Skin of body (tissue), 2 donors: ENCODE results near the gene KRT3. TPM values are rescaled to one million over a fixed set of nuclear protein-coding genes. Genes with fewer than 3 reads are reported as not detected.

Source experiments
- DNase-seq: peaks from one replicate; lab custom pipeline; 2025; lab: John Stamatoyannopoulos, UW
- total RNA-seq: library from RNA; depleted of rRNA; stranded (reverse); fragments of >200 nt; gene quantifications from one replicate; pipeline ENCODE4 v1.2.3, GENCODE V29; 2014

Gene KRT3
- total RNA-seq, 1 donor from 2014 or later, result 0.10 TPM

GRCh38 chr12:52783563-52784316, 12.2 kb downstream of the KRT3 start:
- no peak for DNase-seq

GRCh38 chr12:52782502-52782901, 13.4 kb downstream of the KRT3 start:
- no peak for DNase-seq

DNA sequence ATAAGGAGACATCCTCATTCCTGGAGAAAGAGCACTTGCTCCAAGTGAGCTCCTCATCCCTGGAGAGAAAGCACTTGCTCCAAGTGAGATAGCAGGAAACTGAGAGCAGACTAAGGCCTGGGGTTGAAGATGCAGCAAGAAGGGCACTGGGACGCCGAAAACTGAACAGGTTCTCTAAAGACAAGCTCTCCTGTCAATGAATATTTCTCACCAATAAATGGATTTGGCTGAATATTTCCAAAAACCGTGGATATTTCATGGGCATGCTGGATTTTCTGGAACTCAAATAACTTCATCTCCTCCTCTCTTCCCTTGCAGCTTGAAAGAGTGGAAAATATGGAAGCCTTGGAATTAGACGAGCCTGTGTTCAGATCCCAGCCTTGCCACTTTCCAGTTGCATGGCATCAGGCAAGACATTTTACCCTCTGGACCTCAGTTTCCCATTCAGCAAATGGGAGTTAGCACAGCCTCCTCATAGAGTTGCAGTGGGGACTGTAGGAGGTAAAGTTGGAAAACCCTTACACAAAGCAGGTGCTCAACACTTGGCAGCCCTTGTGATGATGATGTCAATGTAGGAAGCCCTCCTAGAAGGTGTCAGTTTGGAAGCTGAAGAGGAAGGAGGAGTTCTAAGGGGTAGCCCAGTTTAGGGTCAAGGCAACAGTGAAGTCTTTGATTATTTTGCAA, 14.4 kb downstream of the KRT3 start:
- no peak for DNase-seq

DNA sequence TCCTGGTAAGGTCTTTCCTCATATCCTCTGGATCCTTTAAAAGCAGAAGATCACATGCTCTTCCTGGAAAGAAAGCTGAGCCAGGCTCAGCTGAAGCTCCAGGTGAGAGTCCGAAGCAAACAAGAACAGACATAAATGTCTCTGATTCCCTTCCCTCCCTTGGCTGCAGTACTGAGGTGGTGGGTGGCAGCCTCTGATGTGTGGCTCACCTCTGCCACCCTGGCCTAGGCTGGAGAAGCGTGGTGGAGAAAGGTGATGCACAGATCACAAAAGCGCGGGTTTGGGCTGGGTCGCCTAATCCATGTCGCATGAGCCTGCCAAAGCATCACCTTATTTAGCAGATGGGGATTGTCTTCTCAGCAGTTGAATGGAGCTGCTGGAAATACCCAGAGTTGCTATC, 16.0 kb downstream of the KRT3 start:
- DNase-seq, result no peak

- DNase-seq, result no peak
Measured at GRCh38 chr12:52778833-52779232, 17.1 kb downstream of the KRT3 start.

- DNase-seq, result no peak
Measured at GRCh38 chr12:52777566-52777965, 18.4 kb downstream of the KRT3 start.

DNA sequence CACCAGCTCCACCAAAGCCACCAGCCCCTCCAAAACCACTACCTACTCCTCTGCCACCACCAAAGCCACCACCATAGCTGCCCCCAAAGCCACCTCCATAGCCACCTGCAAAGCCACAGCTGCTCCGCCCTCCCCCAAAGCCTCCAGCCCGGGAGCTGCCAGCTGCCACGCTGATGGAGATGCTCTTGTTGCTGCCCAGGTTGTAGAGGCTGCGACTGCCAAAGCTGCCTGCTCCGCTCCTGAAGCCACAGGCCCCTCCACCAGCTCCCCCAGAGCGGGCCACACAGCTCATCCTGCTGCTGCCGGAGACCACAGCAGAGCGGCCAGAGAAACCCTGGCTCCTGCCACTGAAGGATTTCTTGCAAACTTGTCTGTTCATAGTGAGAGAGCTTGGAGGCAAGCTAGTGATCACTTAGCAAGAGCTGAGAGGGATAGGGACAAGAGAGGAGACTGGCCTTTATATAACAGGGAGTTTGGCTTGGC, 19.0 kb downstream of the KRT3 start, which contains the start of gene KRT76:
TSS of gene KRT76 (minus strand) at position 433 of the 483 bp plus-strand sequence. CDS start at position 379, 54 bp downstream.
- no peak for DNase-seq

- no peak for DNase-seq
Measured at GRCh38 chr12:52776435-52776834, 19.5 kb downstream of the KRT3 start.

DNA sequence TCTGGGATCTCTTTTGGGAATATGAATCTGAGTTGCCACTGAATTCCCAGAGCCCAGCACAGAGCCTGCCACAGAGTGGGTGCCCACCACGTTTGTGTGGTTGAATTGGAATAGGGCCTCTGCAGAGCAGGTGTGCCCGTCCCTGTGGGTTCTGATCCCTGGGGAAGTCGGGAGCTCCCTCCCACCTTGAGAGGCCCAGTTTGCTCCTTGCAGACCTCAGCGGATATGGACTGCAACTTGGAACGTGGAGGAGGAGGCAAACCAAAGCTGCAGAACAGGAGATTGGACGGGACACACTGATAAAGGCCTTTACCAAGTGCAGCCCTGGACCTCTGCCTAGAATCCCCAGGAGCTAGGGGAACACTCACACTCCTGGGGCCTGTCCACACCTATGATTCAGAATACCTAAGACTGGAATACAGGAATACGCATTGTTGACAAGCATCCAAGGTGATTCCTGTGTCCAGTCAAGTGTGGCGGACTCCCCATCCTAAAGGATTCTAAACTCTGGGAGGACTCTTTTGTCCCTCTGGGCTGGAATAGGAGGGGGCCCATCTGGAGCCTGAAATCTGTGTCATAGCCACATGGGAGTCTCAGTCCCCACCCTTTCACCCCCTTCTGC, 21.2 kb downstream of the KRT3 start:
- DNase-seq, result no peak

DNA sequence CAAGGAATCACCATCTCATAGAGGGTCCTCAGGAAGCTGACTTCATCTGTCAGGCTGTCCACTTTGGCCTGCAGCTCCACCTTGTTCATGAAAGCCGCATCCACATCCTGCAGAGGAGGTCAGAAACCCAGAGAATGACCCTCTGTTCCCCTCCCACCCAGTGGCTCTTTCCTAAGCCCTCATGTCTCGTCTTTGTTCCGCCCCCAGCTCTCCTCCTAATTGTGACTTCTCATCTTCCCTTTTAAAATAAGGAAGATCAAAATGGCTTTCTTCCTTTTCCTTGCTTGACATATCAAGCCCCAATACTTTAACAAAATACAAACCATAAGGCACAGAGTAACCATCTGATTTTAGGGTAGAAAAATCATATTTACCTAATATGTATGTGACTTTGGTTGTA, 23.1 kb downstream of the KRT3 start:
- DNase-seq, result no peak

DNA sequence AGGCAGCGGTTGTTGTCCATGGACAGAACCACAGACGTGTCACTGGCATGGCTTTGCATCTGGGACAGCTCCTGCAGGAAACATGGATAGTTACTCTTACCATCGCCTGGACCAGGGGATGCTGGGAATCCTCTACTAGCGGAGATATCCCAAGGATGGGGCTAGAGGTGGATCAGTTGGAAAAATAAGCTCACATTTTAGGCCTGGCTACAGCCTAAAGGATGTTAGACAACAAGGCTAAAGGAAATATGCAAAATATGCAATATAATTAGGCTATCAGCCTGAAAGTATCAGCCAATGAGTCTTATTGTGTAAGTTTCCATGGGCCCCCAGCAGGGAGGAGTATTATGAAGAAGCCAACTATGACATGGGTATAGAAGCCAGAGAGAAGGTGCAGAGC, 23.7 kb downstream of the KRT3 start:
- DNase-seq, result no peak

- DNase-seq, result no peak
Measured at GRCh38 chr12:52771505-52771904, 24.4 kb downstream of the KRT3 start.

- no peak for DNase-seq
Measured at GRCh38 chr12:52771088-52771487, 24.8 kb downstream of the KRT3 start.

DNA sequence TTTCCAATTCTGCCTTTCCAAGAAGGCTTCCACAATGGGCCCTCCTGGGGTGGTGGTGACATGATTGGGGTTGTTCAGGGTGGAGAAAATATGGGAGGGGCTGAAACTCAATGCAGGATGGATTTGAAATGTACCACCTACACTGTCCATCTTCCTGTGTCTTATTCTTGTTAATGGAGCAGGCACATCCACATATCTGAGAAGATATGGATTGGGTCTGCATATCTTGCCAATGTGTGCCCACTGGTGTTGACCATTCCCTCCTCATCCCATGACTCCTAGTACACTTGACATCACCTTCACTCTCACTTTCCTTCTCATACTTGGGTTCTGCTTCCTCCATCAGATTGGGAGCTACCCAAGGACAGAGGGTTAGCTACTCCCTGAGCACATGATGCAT, 26.0 kb downstream of the KRT3 start:
- DNase-seq, result no peak

DNA sequence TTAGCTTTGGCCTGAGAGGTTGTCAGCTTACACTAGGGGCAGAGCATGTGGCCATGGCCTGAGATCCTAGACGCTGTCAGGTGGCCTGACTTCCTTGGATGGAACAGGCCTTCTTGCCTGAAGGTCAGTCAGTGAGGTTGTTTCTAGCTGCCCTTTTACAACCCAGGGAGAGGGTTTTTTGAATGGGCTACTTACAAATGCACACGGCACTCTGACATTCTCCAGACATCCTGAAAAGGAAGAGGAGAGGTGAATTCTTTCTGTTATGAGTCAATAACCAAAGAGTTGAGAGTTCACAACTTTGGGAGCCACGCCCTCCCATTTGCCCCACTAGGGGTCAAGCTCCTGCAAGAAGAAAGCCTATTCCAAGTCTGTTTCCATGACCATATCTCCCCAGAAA, 26.6 kb downstream of the KRT3 start:
- no peak for DNase-seq

GRCh38 chr12:52768479-52769200, 27.3 kb downstream of the KRT3 start:
- no peak for DNase-seq

DNA sequence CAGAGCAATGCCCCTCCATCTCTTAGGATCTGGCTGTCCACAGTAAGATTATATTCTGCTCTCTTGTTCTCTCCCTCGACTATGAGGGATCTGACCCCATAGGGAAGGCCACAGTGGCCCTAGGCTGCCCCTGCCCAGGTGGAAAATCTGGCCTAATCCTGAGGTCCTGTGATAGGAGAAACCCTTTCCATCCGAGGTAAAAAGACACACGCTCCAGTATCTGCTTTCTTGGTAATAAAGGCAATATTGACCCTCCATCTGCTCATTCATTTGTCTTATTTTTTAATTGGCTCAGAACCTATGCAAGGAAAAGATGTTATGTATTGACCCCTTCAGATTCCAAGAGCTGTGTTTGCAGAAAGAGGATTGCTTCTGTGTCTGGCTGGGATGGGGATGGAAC, 28.5 kb downstream of the KRT3 start:
- DNase-seq, result no peak

DNA sequence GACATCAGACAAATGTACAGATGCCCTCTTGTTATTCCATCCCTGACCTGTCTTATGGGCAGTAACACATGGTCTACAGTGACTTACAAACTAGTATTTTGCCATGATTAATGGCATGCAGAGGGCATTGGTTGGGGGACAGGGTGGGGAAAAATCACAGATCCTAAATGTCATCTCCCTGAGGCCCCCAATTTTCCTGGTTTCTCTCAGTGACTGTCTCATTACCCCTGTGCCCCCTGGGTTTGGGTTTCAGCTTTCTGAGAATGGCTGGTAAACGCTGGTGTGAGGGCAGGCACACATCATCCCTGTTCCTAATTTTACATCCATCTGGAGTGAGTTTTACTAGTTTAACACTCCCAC, 28.9 kb downstream of the KRT3 start:
- DNase-seq, result no peak

DNA sequence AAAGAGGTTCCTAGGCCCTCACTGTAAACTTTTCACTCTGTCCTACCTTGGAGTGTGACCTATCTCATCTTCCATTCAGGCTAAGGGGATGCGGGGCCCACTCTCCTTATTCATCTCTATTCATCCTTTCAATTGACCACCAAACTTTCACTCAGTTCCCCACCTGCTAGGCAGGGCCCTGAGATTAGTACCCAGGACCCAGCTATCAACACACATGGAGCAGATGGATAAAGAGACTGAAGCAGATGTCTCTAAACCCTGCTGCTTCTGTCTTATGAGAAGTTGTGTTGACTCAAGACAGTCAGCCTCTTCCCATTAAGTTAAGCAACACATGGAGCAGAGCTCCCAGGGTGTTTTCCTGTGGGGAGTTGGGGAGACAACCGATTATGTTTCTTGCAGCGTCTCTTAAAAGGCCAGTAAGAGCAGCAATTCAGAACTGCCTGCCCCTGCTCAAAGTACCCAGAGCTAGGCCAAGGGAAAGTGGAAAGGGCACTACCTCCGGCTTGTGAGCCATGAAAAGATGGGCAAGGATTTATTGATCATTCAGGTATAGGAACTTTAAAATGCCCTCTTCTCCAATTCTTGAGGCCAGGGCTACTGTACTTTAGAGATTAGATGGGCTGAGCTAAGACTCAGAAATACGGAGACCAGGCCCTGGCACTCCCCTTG, 29.4 kb downstream of the KRT3 start:
- no peak for DNase-seq

DNA sequence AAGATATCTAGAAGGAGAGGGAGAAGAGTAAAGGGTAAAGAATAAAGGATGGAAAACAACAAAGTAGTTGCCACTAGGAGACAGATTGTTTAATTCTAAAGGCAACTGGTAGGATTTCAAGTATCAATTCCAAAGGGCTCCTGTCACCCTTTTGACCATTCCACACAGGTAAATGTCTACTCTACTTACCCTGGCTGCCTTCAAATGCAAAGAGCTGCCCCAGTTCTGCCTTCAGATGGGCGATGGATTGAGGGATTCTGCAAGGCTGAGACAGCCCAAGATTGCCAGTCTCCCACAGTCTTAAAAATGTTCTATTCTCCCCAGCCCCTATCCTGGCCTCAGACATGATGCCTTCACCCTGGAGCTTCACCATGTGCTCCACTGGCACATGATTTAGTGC, 30.2 kb downstream of the KRT3 start:
- DNase-seq, result no peak

- no peak for DNase-seq
Measured at GRCh38 chr12:52763991-52764390, 31.9 kb downstream of the KRT3 start.
